ENCODE measurements around the gene GTSE1. TPM values are rescaled to one million over a fixed set of nuclear protein-coding genes. Genes with fewer than 3 reads are reported as not detected.

The GTSE1 gene
- polyA plus RNA-seq, 1 of the 3 experiments (the other 2 are of a cell fraction) = 12.2 TPM

DNA sequence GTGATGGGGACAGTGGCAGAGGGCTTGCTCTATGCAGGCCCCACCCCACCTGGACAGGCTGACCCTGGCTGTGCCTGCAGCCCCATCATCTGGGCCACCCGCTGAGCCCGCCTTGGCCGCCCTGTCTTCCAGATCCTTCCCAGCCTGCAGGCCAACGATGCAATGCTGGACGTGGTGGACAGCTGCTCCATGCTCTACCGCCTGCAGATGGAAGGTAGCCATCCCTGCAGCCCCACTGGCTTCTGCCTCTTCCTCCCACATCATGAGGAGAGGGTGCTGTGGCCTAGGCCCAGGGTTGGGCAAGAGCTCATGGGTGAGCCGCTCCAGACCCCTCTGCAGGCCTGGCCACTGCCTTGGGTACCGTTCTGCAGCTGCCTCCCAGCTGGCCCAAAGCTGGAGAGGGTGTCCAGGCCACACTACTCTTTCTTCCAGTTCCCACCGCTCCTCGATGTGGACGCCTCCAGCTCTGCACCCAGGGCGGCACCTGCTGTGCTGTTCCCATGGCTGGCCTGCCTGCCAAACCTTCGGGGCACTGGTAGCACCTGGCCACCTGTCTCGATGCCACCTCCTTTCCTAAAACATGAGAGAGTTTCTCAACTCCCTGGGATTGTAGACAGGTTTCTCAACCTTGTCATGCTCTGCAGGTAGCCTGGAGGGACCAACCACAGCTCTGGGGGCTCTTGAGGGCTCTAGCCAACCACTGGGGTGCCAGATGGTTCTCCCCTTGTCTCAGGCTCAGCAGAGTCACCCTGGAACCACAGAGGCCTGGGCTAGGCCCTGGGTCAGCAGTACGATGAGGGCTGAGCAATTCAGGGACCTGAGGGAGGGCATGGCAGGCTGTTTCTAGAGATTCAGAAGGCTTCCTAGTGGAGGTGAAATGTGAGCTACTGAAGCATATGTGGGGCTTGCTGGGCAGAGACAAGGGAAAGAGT, 9.5 kb upstream of the GTSE1 start:
- H3K9ac ChIP-seq = no peak overlapping the region
- peaks cover 16 to 33% of the 10 kb centered on the region in 2 experiments for H3K36me3 ChIP-seq (replicated peaks in 1 of 2; ENCODE audit: control insufficient read depth in 1 of 2, insufficient read depth in 2 of 2, low read length in 1 of 2)
- no peaks in the 10 kb centered on the region for H3K27me3 ChIP-seq (ENCODE audit: insufficient read depth)
- H3K9me3 ChIP-seq = no peaks in the 10 kb centered on the region
- CTCF ChIA-PET = no interaction called here
- no peak overlapping the region for H3K4me3 ChIP-seq (ENCODE audit: low read depth in 2 of 2, low read length in 1 of 2)
- H3K9me2 ChIP-seq = no peaks in the 10 kb centered on the region
- WGBS (ENCODE audit: low lambda C conversion rate) = 92% methylated on average over 10 of the region's 15 CpGs
- POLR2A ChIA-PET = interaction anchor here (2.9 kb wide), 1 partner anchor 9 kb away, joined by 8 read pairs; the partner anchor contains the start of gene GTSE1
- no peaks in the 10 kb centered on the region for H3K79me2 ChIP-seq (ENCODE audit: insufficient read depth)
- no peak for DNase-seq
- no peak overlapping the region for H3K4me2 ChIP-seq
- no peak overlapping the region for H3K27ac ChIP-seq (ENCODE audit: low read depth in 2 of 2, low read length in 1 of 2)
- no peaks in the 10 kb centered on the region for H3F3A ChIP-seq (replicated peaks; ENCODE audit: insufficient read depth)
- TF ChIP-seq YY1 (IDR thresholded peaks at IDR 0.05; ENCODE audit: low read depth) (no peak), FOXJ3 (CRISPR knock-in tag; IDR thresholded peaks at IDR 0.05) (no peak)
- TF ChIP-seq, protein P1, sequence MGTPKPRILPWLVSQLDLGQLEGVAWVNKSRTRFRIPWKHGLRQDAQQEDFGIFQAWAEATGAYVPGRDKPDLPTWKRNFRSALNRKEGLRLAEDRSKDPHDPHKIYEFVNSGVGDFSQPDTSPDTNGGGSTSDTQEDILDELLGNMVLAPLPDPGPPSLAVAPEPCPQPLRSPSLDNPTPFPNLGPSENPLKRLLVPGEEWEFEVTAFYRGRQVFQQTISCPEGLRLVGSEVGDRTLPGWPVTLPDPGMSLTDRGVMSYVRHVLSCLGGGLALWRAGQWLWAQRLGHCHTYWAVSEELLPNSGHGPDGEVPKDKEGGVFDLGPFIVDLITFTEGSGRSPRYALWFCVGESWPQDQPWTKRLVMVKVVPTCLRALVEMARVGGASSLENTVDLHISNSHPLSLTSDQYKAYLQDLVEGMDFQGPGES (IDR thresholded peaks at IDR 0.05; ENCODE audit: low read depth, low read length) = no peak
- TF ChIP-seq, protein P2, sequence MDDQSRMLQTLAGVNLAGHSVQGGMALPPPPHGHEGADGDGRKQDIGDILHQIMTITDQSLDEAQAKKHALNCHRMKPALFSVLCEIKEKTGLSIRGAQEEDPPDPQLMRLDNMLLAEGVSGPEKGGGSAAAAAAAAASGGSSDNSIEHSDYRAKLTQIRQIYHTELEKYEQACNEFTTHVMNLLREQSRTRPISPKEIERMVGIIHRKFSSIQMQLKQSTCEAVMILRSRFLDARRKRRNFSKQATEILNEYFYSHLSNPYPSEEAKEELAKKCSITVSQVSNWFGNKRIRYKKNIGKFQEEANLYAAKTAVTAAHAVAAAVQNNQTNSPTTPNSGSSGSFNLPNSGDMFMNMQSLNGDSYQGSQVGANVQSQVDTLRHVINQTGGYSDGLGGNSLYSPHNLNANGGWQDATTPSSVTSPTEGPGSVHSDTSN (IDR thresholded peaks at IDR 0.05) = no peak
- TF ChIP-seq, protein P3, sequence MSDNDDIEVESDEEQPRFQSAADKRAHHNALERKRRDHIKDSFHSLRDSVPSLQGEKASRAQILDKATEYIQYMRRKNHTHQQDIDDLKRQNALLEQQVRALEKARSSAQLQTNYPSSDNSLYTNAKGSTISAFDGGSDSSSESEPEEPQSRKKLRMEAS (IDR thresholded peaks at IDR 0.05; ENCODE audit: low read depth) = no peak
- H4K20me1 ChIP-seq (ENCODE audit: insufficient read depth) = no peaks in the 10 kb centered on the region
- H2AFZ ChIP-seq (ENCODE audit: low read depth) = no peak overlapping the region
- H3K4me1 ChIP-seq (ENCODE audit: control insufficient read depth in 1 of 2, insufficient read depth in 2 of 2, low read depth in 1 of 2, low read length in 1 of 2) = no peaks in the 10 kb centered on the region

DNA sequence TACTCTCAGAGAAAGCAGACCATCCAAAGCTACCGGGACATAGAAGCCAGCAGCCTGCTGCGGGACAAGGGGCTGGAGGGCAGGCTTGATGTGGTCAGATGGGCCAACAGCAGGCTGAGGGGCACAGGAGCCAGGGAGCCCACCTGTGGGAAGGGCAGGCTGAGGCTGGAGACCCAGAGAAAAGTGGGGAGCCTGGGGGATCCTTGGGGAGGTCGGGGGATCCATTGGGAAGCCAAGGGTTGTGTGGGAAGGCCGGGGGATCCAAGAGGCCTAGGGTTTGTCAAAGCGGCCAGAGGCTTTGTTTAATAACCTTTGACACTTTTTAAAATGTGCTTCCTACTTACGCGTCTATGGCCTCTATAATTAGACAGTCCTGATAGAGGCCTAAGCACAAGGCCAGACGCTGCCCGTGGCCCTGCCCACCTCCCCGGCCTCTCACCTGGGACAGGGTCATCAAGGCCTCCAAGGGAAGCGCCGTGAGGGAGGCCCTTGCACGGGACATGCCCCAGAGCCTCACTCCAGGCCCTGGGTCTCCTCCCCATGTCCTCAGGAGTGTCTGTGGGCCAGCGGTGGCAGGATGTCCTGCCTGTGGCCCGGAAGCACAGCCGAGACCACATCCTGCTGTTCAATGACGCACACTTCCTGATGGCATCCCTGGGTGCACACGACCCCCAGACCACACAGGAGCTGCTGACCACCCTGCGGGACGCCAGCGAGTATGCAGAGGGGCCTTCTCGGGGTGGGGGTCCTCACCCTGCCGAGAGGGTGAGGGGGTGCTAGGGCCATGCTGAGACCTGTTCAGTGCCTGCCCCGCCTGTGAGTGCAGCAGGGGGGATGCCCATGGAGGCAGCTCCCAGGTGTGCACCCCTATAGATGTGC, 8.6 kb upstream of the GTSE1 start:
- 97% methylated on average over 10 of the region's 24 CpGs for WGBS (ENCODE audit: low lambda C conversion rate)
- no peaks in the 10 kb centered on the region for H3F3A ChIP-seq (replicated peaks; ENCODE audit: insufficient read depth)
- ChIA-PET POLR2A (interaction anchor here (2.9 kb wide), 1 partner anchor 8 kb away, joined by 8 read pairs; the partner anchor contains the start of gene GTSE1), CTCF (no interaction called here)
- H3K9ac ChIP-seq = no peak overlapping the region
- H3K27me3 ChIP-seq (ENCODE audit: insufficient read depth) = no peaks in the 10 kb centered on the region
- H3K4me3 ChIP-seq (ENCODE audit: low read depth in 2 of 2, low read length in 1 of 2) = no peak overlapping the region
- H3K9me2 ChIP-seq = no peaks in the 10 kb centered on the region
- H3K9me3 ChIP-seq = no peaks in the 10 kb centered on the region
- no peak overlapping the region for H3K27ac ChIP-seq (ENCODE audit: low read depth in 2 of 2, low read length in 1 of 2)
- no peaks in the 10 kb centered on the region for H3K79me2 ChIP-seq (ENCODE audit: insufficient read depth)
- H4K20me1 ChIP-seq (ENCODE audit: insufficient read depth) = no peaks in the 10 kb centered on the region
- peaks cover 12 to 35% of the 10 kb centered on the region in 2 experiments for H3K36me3 ChIP-seq (replicated peaks in 1 of 2; ENCODE audit: control insufficient read depth in 1 of 2, insufficient read depth in 2 of 2, low read length in 1 of 2)
- no peak for DNase-seq
- H2AFZ ChIP-seq (ENCODE audit: low read depth) = no peak overlapping the region
- H3K4me2 ChIP-seq = no peak overlapping the region
- TF ChIP-seq ELF1 (IDR thresholded peaks at IDR 0.05) = no peak
- no peak for TF ChIP-seq MEF2A (IDR thresholded peaks at IDR 0.05; ENCODE audit: borderline replicate concordance, low read depth)
- no peak for TF ChIP-seq SMC3 (IDR thresholded peaks at IDR 0.05; ENCODE audit: low read depth, low read length)
- TF ChIP-seq, protein P2 (IDR thresholded peaks at IDR 0.05) = no peak
- no peak for TF ChIP-seq GABPA (IDR thresholded peaks at IDR 0.05; ENCODE audit: low read depth)
- TF ChIP-seq RAD21 (IDR thresholded peaks at IDR 0.05; ENCODE audit: low read length) = no peak
- no peak for TF ChIP-seq TCF12 (IDR thresholded peaks at IDR 0.05)
- TF ChIP-seq EP300 (IDR thresholded peaks at IDR 0.05; ENCODE audit: borderline replicate concordance in 1 of 2, low read depth in 1 of 2, low read length in 1 of 2) = no peak
- TF ChIP-seq, protein P4, sequence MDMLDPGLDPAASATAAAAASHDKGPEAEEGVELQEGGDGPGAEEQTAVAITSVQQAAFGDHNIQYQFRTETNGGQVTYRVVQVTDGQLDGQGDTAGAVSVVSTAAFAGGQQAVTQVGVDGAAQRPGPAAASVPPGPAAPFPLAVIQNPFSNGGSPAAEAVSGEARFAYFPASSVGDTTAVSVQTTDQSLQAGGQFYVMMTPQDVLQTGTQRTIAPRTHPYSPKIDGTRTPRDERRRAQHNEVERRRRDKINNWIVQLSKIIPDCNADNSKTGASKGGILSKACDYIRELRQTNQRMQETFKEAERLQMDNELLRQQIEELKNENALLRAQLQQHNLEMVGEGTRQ (IDR thresholded peaks at IDR 0.05; ENCODE audit: borderline replicate concordance, low read depth, low read length) = no peak
- no peak for TF ChIP-seq POLR2AphosphoS5 (IDR thresholded peaks at IDR 0.05; ENCODE audit: low read depth, low read length)
- no peak for TF ChIP-seq RFX5 (IDR thresholded peaks at IDR 0.05; ENCODE audit: low read length)
- TF ChIP-seq, protein P3 (IDR thresholded peaks at IDR 0.05; ENCODE audit: low read depth) = no peak
- no peaks in the 10 kb centered on the region for H3K4me1 ChIP-seq (ENCODE audit: control insufficient read depth in 1 of 2, insufficient read depth in 2 of 2, low read depth in 1 of 2, low read length in 1 of 2)
